Left ventricle myocardium superior (tissue), 1 donor: ENCODE data around the gene VN1R5. TPM values are rescaled to one million over a fixed set of nuclear protein-coding genes. Genes with fewer than 3 reads are reported as not detected.
A peak's percentile ranks its signal among the peaks of the same experiment; 100 is the strongest.

Experiments used
- ATAC-seq: fragments of 200-7000 bp; cut with Tn5 transposase; one replicate; pipeline ENCODE4 v1.9.1; 2020; ENCODE audit warnings: mild to moderate bottlenecking, moderate library complexity
- DNase-seq: peaks from one replicate; pipeline ENCODE4 v3.0.0-alpha.2; 2020
- intact Hi-C: fragments of 100-400 bp; cut with micrococcal nuclease; formaldehyde crosslinking; loops from one replicate; pipeline ENCODE4 v1.11.0; 2022
- total RNA-seq: library from RNA; stranded (reverse); fragmentation: NEBNext Ultra II Directional; extraction: Animal tissue kit (Norgen Biotek cat#: 25700); gene quantifications from one replicate; pipeline ENCODE4 v1.2.1, GENCODE V29; 2021
- donor health status: DM: no; HTN: yes; CAD: no; lungs with severe emphysema.

The VN1R5 gene
- total RNA-seq, 1 donor from 2014 or later: not detected

DNA sequence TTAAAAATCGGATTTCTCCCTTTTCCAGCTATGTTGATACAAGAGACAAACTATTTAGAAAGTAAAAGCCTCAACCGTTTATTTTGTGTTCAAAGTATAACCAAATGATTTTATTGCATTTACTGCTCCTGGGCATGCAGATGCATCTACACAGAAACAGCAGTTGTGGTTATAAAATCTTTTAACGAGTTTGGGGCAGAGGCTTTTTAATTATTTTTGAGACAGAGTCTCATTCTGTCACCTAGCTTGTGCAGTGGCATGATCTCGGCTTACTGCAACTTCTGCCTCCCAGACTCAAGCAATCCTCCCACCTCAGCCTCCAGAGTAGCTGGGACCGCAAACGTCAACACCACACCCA is 42.2 kb downstream of the VN1R5 start:
- no peak for ATAC-seq
- intact Hi-C loops: no loop called here
- DNase-seq: no peak

- ATAC-seq: no peak
- no peak for DNase-seq
- intact Hi-C loops: no loop called here
Measured at GRCh38 chr1:247298701-247299100, 42.8 kb downstream of the VN1R5 start.

DNA sequence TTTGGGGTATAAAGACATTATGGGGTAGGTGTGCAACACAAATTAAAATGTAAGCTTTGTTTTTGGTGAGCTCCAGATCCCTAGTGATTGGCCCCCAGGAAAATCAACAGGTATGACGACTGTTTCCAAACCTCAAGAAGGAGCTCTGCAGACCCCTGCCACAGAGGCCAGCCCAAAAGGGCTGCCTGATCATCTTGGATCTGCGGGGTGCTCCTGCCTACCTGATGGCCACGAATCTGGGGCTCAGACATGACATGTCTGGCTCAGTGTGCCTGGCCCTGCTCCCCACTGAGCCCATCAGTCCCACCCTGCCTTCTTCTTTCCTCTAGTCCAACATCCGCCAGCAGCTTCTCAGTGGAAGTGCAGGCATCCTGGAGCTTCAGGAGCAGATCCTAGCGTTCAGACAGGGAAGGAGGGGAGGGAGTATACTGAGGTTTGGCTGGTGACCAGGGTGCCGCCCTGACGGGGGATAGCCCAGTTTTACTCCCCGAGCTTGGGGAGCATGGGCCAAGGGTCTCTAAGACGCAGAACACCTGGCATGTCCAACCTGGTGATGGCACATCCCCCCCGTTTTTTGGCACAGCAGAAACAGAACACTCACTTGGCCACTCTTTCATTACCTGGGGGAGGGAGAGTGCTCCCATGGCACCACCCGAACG is 44.0 kb downstream of the VN1R5 start:
- ATAC-seq (no peak), DNase-seq (no peak)
- intact Hi-C loops: no loop called here

DNA sequence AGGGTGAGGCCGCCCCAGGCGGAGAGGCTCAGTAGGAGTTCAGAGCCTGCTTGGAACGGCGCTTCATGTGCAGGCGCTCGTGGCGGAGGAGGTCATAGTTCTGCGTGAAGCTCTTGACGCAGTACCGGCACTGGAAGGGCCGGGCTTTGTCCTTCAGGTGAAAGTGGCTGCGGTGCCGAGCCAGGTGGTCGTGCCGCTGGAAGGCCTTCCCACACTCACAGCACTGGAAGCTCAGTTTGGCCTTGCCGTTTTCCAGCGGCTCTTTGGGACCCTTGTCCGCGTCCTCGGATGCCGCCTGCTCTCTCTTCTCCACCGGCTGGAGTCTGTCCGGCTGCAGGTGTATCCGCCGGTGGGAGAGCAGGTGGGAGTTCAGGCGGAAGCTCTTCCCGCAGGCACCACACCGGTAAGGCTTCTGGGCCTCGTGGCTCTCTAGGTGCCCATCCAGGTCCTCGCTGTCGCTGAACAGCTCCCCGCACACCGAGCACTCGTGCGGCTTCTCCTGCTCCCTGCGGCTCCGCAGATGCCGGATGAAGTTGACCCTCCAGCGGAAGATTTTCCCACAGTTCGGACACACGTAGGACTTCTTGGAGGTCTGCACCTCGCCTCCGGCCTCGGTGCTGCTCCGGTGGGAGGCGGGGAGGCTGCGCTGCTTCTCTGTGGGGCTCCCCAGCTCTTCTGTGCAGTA is 44.8 kb downstream of the VN1R5 start:
- no peak for ATAC-seq
- no peak for DNase-seq
- intact Hi-C loops: no loop called here

DNA sequence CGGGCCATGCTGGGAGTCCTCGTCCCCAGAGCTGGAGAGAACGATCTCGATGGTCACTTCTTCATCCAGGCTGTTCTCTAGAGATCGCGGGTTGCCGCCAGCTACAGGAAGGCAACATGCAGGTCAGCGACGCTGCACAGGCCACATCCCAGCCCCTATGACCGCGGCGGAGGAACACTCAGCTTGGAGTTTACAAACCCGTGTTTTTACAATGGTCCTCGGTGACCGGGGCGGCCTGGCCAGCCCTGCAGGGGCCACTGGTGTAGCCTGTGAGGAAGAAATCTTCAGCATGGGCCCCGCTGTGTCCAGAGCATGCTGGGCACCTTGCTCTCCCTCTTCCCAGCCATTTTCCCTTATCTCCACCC is 45.3 kb downstream of the VN1R5 start:
- intact Hi-C loops: no loop called here
- ATAC-seq: no peak

DNA sequence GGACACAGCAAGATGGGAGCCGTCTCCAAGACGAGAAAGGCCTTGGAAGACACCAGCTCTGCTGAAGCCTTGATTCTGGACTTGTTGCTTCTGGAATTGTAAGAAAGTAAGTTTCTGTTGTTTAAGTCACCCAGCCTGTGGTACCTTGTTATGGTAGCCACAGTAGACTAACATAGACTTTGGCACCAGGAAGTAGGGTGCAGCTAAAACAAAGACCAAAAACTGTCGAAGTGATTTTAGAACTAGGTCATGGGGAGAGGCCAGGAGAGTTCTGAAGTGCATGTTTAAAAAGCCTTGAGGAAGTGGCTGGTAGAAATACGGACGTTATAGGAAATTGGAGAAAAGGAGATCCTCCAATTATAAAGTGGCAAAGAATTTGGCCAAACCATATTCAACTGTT is 47.3 kb downstream of the VN1R5 start:
- no peak for ATAC-seq
- intact Hi-C loops: no loop called here
- DNase-seq: no peak

More for the DNA sequence above, 45.3 kb downstream of the VN1R5 start:
- no peak for DNase-seq

DNA sequence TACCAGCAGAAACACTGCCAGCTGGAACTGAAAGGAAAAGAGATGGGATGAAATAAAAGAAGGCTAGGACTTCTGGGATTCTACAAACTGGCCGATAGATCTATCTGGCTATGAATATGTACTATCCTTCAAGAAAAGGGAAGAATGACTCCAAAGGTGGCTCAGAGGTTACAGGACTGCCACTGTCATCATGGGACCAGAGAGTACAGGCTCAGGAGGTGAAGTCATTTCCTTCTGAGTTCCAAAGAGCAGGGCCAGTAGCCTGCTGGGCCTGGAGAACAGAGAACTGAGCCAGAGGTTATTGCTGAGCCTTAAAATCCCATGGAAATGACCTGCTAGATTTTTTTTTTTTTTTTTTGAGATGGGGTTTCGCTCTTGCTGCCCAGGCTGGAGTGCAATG is 48.2 kb downstream of the VN1R5 start:
- intact Hi-C loops: no loop called here
- DNase-seq (no peak), ATAC-seq (peak; percentile 36)

Other genes starting within 250 kb of the VN1R5 start
- gene ZNF695, start 248.0 kb upstream of the VN1R5 start, total RNA-seq: not detected
- gene ZNF670, start 177.3 kb upstream of the VN1R5 start, total RNA-seq: 1.5 TPM
- gene ZNF669, start 151.7 kb upstream of the VN1R5 start, total RNA-seq: 3.7 TPM
- gene ZNF124, start 84.1 kb upstream of the VN1R5 start, total RNA-seq: 7.3 TPM
- gene ZNF496, start 75.8 kb downstream of the VN1R5 start, total RNA-seq: 15.0 TPM
- gene NLRP3, start 160.1 kb downstream of the VN1R5 start, total RNA-seq: 0.64 TPM
- gene OR2B11, start 202.0 kb downstream of the VN1R5 start, total RNA-seq: not detected